GM21717 (cell line): ENCODE data around the gene GPR4.
A peak's percentile ranks its signal among the peaks of the same experiment; 100 is the strongest.
"Not testable (repeated sequence)": the region's sequence is repeated elsewhere in the genome, so short reads cannot be mapped to it uniquely, and the experiment has no call there.

Source experiments
- ATAC-seq: cut with Tn5 transposase; IDR thresholded peaks from one replicate; pipeline ENCODE4 v1.9.1; 2021; ENCODE audit warnings: mild to moderate bottlenecking, moderate library complexity; ENCODE audit not compliant: unreplicated experiment

The GPR4 gene

DNA sequence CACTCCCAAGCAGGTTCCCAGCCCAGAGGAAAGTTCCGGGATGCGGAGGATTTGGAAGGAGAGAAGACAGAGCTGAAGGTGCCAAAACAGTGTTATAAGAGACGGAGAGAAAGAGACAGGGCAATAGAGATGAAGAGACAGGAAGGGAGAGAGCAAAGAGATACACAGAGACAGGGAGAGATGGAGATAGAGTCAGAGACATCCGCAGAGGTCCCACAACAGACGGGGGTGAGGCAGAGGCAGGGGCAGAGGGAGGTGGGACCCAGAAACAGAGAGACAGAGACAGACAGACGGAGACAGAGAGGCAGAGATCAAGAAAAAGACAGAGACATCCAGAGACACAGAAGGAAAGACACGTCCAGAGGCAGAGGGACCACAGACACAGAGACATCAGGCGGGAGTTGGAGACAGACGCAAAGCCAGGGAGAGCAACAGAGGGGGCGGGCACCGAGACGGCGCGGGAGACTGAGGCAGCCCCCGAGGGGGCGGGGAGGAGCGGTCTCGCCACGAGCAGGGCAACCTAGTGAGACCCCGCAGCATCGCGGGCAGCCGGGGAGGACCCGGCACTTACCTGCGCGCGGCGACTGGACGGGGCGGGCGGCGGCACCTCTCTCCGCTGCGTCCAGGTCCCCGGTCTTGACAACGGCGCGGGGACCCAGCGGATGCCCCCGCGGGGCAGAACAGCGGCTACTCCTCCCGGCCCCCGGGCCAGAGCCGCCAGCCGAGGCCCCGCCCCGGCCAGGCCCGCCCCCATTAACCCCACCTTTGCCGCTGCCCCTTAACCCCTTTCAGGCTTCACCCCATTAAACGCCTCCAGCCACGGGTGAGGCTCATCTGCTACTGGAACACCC, at the start of gene GPR4:
GPR4 (minus strand) TSS at position 689 of the 851 bp plus-strand sequence. CDS start 10,346 bp downstream, outside the sequence.
- ATAC-seq, result no peak

- ATAC-seq, result no peak
Observed at GRCh38 chr19:45650722-45651121, 48.7 kb upstream of the GPR4 start.

DNA sequence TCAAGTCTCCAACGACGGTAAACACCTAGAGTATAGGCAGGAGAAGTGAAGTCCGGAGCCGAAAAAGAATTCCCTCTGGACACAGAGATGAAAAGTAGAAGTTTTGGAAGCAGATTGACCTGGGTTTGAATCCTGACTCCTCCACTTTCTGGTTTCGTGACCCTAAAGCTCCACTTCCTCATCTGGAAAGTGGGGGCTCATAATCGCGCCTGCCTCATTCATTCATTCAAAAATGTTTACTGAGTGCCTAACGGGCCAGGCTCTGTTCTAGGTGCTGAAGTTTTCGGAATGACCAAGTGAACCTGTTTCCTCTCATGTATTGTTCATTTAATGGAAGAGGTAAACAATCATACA, 44.3 kb upstream of the GPR4 start:
- no peak for ATAC-seq

DNA sequence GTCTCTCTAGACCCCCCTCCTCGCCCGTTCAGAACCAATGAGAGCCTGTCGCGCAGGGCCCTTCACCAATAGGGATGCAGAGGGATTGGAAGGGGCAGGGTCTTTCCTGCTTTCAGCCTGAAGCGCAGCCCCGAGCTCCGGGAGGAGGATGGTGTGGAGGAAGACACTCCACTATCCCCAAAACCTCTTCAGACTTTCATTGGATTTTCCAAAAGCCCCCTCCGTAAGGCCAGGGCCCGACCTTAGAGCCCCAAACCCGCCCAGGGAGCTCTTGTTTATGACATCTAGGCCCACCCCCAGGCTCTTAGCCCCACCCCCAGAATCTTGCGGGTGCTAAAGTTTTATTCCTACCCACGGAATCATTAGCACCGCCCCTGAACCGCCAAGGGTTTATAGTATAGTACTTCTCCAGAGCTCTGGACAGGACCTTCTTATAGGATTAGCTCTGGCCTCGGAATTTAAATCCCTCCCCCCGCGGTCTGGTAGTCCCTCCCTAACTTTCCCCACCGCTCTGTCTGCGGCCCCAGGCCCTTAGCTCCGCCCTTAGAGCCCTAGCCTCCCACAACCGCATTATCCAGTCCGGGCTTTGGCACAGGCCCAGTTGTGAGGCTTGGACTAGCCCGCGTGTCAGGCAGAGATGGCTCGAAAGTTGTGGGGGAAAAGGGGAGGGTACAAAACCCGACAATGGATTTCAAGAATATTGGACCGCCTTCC, 43.8 kb upstream of the GPR4 start:
- no peak for ATAC-seq

DNA sequence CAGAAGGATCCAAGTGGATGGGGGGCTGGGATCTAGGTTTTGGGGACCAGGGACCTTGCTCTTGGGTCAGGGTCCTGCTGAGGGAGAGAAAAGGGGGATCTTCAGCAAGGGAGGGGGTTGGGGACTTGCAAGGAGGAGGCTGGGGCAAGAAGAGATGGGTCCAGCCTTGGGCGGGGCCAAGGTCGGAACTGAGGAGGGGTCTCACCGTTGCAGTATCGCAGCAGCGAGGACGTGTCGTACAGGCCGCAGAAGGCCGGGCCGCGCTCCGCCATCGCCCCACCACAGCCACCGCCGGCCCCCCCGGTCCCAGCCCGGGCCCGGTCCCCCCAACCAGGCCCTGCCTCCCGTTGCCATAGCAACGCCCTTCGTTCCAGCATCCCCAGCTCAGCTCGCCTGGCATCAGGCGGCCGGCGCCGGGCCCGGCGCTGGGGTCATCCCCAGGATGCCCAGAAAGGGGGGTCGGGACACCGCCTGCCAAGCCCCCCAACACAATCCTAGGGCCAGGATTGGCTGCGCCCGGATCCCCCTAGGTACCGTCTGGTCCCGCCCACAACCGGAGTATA, 43.1 kb upstream of the GPR4 start:
- no peak for ATAC-seq

DNA sequence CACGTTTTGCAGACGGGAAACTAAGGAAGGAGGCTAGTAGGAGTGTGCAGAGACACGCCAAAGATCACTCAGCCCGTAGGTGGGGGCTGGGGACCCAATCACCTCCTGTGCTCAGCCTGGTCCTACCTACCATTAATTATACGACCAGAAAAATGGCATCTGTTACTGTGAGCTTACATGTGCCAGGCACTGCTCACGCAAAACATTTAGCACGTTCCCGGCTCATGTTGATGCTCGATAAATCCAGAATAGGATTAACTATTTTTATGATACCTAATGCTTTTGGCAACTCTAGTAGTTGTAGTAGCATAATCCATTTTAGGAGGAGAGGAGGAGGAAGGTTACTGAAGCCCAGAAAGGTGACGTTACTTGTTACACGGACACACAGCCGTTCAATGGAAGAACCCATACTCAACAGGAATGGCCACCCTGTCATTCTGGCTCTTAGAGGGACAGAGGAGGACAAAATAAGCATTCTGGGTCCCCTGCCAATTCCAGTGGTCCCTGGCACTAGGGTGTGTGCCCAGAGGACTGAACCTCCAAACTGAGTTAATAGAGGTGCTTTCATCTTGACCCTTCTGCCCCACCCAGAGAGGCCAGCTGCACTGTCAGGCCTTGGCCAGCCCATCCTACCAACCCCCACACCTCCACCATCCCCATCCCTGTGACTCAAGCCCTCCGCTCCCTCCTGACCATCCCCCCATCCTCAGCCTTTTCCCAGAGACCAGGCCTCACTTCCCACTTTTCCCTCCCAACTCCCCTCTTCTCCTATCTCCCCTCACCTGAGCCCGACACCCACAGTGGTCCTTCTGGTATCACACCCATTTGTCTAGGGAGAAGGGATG, 42.1 kb upstream of the GPR4 start:
- no peak for ATAC-seq

GRCh38 chr19:45643024-45643926, 41.3 kb upstream of the GPR4 start:
- peak; percentile 23 for ATAC-seq

DNA sequence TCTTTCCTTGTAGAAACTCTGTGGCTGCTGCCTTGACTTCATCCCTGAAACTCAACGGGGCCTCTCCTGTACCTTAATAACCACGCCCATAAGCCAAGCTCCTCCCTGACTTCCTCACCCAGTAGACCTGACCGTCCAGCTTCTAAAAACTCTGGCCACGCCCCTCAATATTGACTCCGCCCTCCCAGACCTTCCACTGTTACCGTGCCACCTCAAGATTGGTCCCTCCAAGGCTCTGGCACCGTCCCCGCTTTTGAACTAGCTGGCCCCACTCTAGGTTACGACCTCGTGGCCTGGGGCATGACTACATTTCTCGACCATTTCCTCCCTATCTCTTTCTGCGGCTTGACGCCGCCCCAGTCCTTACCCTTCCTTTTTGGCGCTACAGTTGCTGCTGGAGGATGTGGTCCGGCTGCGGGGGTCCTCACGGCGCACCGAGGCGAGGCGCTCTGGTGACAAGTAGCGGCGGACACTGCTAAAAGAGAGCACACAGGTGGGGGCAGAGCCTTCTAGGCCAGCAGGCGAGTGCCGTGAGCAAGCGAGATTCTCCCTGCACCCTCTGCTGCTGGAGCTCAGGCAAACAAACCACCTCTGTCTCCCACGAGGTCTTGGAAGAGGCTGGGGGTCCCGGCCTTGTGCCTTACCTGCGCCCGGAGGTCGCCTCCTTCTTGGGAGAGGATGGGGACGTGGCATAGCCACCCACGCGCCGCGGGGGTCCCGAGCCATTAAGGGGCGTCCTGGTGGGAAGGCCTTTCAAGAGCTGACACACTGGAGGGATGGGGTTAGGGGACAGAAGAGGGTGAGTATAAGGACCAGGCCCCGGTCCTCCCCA, 39.5 kb upstream of the GPR4 start:
- peak; percentile 34 for ATAC-seq

GRCh38 chr19:45640849-45641273, 38.8 kb upstream of the GPR4 start:
- no peak for ATAC-seq

- no peak for ATAC-seq
Observed at GRCh38 chr19:45638930-45639729, 37.1 kb upstream of the GPR4 start, which contains the start of gene EML2. Gene EML2 (minus strand): TSS chr19:45639397. CDS start chr19:45639376, 21 bp downstream.

GRCh38 chr19:45637890-45638667, 36.1 kb upstream of the GPR4 start:
- ATAC-seq, result no peak

DNA sequence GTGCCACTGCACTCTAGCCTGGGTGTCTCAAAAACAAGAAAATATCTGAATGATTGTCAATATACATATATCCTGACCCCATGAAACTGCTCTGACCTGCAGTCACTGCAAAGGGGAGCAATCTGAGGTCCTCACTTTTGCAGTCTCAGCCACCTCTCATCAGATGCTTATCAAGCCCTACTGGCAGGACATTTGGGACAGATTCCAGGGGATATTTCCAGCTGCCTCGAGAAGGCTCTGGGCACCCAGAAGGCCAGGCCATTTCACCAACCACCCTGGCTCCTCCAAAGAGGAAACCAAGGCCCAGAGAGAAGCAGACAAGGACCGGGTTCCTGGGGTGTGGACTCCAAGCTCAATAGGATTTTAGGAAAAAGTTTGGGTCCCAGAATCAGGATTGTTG, 34.9 kb upstream of the GPR4 start:
- ATAC-seq, result no peak

DNA sequence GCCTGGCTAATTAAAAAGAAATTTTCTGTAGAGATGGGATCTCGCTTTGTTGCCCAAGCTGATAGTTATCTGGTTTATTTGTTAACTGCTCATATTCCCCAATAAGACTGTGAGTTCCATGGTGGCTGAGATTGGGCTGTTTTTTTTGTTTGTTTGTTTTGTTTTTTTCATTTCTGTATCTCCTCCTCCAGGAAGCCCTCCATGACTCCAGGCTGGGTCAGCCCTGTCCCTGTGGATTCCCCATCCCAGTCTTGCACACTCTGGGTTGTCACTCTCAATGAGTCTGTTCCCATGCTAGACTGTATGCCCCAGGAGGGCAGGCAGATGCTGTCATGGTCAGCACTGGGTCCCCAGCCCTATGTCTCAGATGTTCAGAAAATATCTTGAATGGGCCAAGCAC, 34.3 kb upstream of the GPR4 start:
- no peak for ATAC-seq

DNA sequence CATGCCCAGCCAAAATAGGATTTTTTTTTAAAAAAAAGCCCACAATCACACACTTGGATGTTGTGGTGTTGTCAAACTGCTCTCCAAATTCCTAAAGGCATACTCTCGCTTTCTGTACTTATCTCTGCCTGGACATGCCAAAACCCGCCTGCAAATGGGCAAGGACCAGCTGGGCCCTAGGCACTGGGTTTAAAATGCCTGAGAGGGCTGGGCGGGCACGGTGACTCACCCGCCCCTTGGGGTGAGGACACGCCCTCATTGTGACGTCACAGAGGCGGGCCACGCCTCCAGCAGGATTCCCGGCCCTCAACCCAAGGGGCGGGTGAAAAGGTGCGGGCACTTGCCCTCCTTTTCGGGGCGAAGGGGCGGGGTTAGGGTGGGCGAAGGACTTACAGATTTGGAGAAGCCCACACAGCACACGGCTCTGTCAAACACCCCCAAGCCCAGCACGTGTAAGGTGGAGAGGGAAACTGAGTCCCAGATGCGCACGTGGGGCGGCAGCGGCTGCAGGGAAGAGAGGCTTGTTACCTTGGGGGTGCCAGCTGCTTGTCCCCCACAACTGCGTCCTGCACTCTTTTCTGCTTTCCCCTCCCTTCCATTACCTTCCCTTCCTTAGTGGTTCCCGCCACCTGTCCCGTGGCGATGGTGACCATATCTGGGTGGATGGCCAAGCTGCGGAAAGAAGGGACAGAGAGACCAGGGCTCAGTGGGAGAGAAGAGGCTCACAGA, 30.6 kb upstream of the GPR4 start:
- ATAC-seq, result no peak

DNA sequence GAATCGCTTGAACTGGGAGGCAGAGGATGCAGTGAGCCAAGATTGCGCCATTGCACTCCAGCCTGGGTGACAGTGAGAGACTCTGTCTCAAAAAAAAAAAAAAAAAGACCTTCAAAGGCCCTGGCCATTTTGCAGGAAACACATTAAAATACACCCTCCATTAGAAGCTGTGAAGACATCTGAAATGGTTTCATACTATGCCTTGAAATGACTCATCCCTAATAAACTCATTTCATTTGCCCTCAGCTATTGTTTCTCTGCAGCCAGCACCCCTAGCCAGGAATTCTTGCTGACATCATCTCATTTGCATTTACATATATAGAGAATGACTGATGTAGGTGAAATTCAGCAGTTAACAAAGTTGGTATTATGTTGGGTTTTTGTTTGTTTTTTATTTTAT, 28.5 kb upstream of the GPR4 start:
- ATAC-seq, result peak; percentile 47

- no peak for ATAC-seq
Observed at GRCh38 chr19:45629704-45630103, 27.7 kb upstream of the GPR4 start.

DNA sequence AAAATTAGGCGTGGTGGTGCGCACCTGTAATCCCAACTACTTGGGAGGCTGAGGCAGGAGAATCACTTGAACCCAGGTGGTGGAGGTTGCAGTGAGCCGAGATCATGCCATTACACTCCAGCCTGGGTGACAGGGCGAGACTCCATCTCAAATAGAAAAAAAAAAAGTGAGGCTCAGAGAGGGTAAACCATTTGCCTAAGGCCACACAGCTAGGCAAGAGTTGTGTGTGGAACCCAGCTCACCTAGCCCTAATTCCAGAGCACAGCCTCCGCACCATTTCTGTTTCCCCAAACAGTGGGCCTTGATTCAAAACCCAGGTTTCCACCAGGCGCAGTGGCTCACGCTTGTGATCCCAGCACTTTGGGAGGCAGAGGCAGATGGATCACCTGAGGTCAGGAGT, 26.2 kb upstream of the GPR4 start:
- ATAC-seq, result not testable (repeated sequence)
